Activated naive CD4-positive, alpha-beta T cell treated with anti-CD3 and anti-CD28 coated beads, Interleukin-2, amount 50 U/mL, for 72 hours (primary cell): ENCODE data around the gene GALNT18. TPM values are rescaled to one million over a fixed set of nuclear protein-coding genes. Genes with fewer than 3 reads are reported as not detected.
"Not testable (repeated sequence)": the region's sequence is repeated elsewhere in the genome, so short reads cannot be mapped to it uniquely, and the experiment has no call there.

Experiments
- ATAC-seq, 2 donors: fragments of 150-1000 bp; cut with Tn5 transposase; 2 replicates each; pipeline ENCODE4 v1.10.0; 2021; ENCODE audit warnings: mild to moderate bottlenecking in 2 of 2, moderate library complexity in 2 of 2
- DNase-seq, 2 donors: peaks; one replicate each; pipeline ENCODE4 v3.0.0; 2021 to 2022; ENCODE audit warnings: low spot score in 2 of 2
- H3K27ac Mint-ChIP-seq, 2 donors: one replicate each; pipeline ENCODE4 v1.8.0; 2022; ENCODE audit warnings: mild to moderate bottlenecking in 2 of 2, mixed read lengths in 2 of 2
- H3K36me3 Mint-ChIP-seq, 2 donors: one replicate each; pipeline ENCODE4 v1.8.0; 2022; ENCODE audit warnings: mixed read lengths in 2 of 2
- H3K9me3 Mint-ChIP-seq, 2 donors: one replicate each; pipeline ENCODE4 v1.8.0; 2022; ENCODE audit warnings: mixed read lengths in 2 of 2
- total RNA-seq, 2 donors: library from RNA; stranded (reverse); gene quantifications; one replicate each; pipeline ENCODE4 v1.2.3, GENCODE V29; 2022

Gene GALNT18
- total RNA-seq, 2 donors from 2014 or later: 2.0 to 19.2 TPM

DNA sequence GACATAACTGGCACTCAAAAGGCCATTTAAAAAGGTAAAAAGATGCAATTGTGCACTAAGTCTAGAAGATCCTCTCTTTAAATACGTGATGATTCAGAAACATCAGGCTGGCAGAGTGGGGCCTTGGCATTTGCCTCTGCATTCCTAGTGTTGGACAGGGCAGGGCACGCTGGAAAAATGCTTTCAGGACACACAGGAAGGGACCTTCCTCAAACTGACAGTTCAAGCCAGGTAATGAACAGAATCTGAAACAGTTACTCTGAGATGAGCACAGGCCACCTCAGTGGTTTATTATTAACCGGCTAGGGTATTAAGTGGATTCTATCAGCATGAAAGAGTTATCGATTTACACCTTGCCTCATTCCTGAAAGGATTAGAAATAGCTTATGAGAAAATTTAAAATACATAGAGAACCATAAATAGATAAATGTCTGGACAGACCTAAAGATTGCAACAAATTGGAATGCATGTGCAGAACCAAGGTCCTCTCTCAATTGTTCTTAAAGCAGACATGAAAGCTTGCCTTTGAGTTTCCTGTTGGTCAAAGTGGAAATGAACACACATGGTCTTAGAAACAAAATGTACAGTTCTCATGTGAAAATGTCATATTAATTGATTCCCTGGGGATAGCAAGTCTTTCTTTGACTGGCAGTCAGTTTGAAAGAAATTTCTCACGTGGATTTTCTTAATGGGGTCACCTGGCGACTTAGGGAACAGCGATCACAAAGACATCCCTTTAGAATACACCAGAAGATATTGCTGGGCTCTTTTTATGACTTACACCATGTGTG is 247.3 kb downstream of the GALNT18 start:
- no peak for ATAC-seq
- H3K27ac Mint-ChIP-seq: no peak overlapping the region
- no peak for DNase-seq
- H3K9me3 Mint-ChIP-seq: no peaks in the 10 kb centered on the region
- peaks cover under 1 to 7% of the 10 kb centered on the region in 2 donors for H3K36me3 Mint-ChIP-seq

DNA sequence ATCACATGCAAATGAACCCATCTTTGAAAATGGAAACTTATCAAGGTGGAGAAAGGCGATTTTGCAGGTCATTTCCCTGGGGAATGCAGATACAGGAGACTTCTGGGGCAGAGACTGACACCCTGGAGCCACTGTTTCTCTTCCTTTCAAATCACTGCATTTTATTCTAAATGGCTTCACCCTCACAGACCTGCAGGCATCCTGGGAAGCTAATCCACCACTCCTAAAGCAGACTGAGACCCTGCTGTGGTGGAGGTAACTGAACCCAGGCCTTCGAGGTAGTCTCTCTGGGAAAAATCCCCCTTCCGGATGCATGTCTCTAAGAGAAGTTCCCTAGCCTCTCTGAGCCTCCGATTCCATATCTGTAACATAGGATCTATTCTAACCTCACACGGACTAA is 247.9 kb downstream of the GALNT18 start:
- ATAC-seq (no peak), DNase-seq (no peak)
- Mint-ChIP-seq H3K36me3 (peaks cover 6 to 7% of the 10 kb centered on the region in 2 donors), H3K27ac (no peak overlapping the region), H3K9me3 (peaks cover 0 to 3% of the 10 kb centered on the region in 2 donors)

DNA sequence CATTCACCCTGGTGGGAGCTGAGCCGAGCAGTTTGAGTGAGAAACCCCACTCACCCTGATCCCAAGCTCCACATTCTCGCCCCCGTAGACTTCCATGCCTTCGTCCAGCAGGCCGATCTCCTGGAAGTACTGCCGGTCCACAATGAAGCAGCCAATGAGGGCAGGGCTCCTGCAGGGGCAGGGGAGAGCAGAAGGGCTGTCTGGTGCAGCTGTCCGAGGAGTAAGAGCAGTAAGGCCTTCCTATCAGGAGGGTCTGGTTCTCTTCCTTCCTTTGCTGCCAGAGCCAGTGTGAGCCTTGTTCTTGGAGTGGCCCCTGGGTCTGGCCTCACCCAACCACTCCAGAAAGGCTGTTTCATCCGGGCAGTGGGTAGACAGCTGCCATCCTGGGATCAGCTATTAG is 249.3 kb downstream of the GALNT18 start:
- H3K36me3 Mint-ChIP-seq: peaks cover 7% of the 10 kb centered on the region in 2 donors
- DNase-seq: no peak
- no peak for ATAC-seq
- H3K27ac Mint-ChIP-seq: no peak overlapping the region
- peaks cover 3 to 5% of the 10 kb centered on the region in 2 donors for H3K9me3 Mint-ChIP-seq

DNA sequence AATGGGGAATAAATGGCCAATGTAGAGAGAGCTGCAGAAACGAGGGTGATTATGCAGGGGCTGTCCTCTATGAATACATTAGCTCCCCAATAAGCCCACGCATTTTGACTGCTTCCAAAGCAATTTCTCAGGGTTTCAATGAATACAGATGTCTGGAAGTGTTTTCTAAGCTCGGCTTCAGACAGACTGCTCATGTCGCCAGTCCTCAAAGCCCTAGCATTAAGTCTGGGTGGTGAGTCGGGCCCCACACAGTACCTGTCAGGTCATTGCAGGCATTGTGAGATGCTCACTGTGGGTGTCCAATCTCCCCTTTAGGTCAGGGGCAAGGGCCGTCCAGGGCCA is 250.9 kb downstream of the GALNT18 start:
- peaks cover 3 to 5% of the 10 kb centered on the region in 2 donors for H3K9me3 Mint-ChIP-seq
- peaks cover 7% of the 10 kb centered on the region in 2 donors for H3K36me3 Mint-ChIP-seq
- no peak for DNase-seq
- H3K27ac Mint-ChIP-seq: no peak overlapping the region
- ATAC-seq: no peak

DNA sequence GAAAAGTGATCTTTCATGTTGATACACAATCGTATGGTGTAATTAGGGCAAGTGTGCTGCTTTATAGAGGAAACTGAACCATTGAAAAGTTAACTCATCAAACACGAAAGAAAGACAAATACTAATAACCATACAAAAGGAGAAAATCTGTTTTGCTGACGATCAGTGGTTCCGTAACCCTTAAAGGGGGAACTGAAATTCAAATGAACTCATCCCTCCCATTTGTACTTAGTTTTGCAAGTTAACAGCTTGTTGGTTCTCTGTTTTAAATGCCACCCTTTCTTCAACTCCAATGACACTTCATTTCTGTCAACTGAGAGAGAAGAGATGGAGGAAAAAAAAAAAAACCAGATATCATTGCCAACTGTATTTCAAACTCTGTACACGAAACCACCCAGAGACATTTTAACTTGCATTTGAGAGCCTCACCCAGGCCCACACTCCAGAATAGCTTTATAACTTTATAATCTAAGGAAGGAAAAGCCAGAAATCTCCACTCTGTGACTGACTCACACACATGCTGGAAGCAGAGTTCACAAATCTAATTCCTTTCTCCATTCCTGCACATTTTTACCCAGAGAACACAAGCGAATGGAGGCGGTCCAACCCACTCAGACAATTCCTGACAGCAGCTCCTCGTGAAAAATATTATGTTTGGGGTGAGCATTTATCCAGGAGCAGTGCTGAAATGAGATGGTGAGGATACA is 251.4 kb downstream of the GALNT18 start:
- peaks cover 7% of the 10 kb centered on the region in 2 donors for H3K36me3 Mint-ChIP-seq
- DNase-seq (no peak), ATAC-seq (no peak)
- H3K27ac Mint-ChIP-seq: no peak overlapping the region
- peaks cover 3 to 5% of the 10 kb centered on the region in 2 donors for H3K9me3 Mint-ChIP-seq

DNA sequence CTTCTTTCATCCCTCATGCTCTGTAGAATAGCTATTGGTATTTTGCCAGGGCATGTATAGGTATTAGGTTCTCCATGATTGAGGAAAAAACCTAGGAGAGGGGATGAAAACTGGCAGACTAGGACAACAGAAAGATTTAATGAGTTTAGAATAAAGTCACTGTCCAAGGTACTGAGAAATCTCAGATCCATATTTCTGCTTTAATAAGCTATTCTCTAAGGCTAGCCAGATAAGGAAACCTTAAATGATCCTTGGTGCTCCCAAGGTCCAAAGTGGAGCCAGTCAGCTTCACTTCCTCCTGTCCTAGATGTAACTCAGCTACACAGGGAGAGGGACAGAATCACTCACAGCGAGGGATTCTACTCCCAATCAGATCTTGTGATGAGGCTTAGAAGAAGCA is 255.0 kb downstream of the GALNT18 start:
- DNase-seq (no peak), ATAC-seq (no peak)
- Mint-ChIP-seq H3K27ac (no peak overlapping the region), H3K36me3 (peaks cover 7% of the 10 kb centered on the region in 2 donors), H3K9me3 (peaks cover 3 to 5% of the 10 kb centered on the region in 2 donors)

DNA sequence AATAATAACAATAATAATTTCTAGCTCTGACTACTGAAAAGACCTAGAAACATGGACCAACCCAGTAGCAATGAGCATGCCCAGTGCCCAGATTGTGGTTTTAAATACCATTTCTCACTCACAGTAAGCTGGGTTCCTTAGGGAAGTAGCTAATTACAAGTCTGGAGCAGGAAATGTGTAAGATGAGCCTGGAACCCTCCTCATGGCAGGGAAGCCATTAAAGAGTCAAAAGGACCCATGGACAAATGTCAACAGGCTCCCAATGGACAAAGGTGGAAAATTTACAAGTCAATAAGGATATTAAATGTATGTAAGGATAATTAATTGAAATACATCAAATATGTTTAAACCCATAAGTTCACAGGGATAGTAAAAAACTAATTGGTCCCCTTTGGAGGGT is 258.1 kb downstream of the GALNT18 start:
- Mint-ChIP-seq H3K36me3 (no peaks in the 10 kb centered on the region), H3K27ac (no peak overlapping the region), H3K9me3 (peaks cover 0 to 2% of the 10 kb centered on the region in 2 donors)
- ATAC-seq (no peak), DNase-seq (no peak)

DNA sequence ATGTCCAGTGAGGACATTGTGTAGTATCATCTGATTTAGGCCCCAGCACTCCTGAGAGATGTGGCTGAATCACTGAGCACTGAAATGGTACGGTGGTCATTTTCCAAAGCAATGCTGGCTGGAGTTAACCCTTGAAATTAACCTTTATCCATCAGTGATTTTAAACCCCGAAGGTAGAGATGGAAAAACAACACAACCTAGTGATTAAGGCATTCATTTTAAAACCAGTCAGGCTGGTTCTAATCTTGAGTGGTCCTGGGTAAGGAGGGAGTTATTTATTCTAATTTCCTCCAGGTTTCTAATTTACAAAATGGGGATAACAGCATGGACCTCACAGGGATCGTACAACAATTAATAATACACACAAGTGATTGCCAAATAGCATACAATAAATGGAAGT is 262.2 kb downstream of the GALNT18 start:
- DNase-seq (no peak), ATAC-seq (no peak)
- Mint-ChIP-seq H3K9me3 (peaks cover 0 to 3% of the 10 kb centered on the region in 2 donors), H3K36me3 (no peaks in the 10 kb centered on the region), H3K27ac (no peak overlapping the region)

DNA sequence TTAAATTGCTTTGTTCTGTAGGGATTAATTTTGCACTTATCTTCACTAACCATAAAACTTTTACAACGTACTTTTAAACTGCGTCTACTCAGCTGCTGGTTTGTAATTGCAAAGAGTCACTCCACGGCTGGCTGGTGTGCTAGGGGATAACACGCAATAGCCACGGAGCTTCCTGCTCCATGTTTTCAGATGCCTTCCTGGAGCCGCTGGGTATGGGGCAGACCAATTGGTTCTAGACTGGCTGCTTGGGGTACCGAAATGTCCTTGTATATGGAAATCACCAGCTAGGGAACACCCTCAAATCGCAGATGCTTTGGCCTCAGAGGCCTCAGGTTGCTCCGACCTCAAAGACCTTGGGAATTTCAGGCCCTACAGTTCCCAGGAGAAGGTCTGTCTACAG is 265.0 kb downstream of the GALNT18 start:
- Mint-ChIP-seq H3K9me3 (peaks cover 0 to 3% of the 10 kb centered on the region in 2 donors), H3K36me3 (no peaks in the 10 kb centered on the region), H3K27ac (no peak overlapping the region)
- DNase-seq (no peak), ATAC-seq (no peak)

DNA sequence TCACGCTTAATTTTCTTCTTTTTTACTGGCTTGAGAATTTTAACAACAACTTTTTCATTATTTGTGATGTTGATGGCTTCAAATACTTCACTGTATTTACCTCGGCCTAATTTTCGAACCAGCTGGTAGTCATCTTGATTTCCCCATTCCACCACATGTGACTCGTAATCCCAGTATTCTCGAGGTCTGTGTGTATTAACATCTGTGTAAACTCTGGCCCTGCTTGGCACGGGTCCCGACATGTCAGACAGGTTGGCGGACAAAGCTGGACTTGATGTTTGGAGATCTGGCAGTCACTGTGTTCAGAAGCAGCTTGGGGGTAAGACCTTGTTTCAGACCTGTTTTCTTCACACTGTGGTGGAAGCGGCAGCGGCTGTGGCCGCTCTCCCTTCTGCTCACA is 268.9 kb downstream of the GALNT18 start, which contains the start of gene CSNK2A3:
Gene CSNK2A3, minus strand, starts transcription at position 373 of the 400 bp plus-strand sequence. Its CDS starts 131 bp downstream, at position 242.
- H3K27ac Mint-ChIP-seq, H3K9me3 Mint-ChIP-seq: not testable (repeated sequence)

DNA sequence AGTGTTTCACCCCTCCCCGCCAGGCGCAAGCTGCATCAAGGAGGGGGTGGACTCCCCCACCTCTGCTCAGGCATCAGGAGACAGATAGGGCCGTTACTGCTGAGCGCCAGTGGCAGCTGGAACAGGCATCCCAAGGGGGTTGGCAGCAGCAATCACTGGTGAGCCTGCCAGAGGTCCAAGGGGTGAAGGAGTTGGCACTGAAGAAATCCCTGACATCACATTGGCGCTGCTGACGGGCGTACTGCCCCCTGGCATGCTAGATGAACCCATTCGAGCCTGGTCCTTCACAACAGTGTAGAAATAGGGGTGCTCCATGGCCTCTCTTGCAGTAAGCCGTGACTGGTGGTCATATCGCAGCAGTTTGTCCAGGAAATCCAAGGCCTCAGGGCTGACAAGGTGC is 270.0 kb downstream of the GALNT18 start:
- not testable (repeated sequence) for DNase-seq, ATAC-seq, H3K36me3 Mint-ChIP-seq, H3K9me3 Mint-ChIP-seq, H3K27ac Mint-ChIP-seq

More for the DNA sequence above, 268.9 kb downstream of the GALNT18 start, which contains the start of gene CSNK2A3:
- not testable (repeated sequence) for DNase-seq, ATAC-seq, H3K36me3 Mint-ChIP-seq

DNA sequence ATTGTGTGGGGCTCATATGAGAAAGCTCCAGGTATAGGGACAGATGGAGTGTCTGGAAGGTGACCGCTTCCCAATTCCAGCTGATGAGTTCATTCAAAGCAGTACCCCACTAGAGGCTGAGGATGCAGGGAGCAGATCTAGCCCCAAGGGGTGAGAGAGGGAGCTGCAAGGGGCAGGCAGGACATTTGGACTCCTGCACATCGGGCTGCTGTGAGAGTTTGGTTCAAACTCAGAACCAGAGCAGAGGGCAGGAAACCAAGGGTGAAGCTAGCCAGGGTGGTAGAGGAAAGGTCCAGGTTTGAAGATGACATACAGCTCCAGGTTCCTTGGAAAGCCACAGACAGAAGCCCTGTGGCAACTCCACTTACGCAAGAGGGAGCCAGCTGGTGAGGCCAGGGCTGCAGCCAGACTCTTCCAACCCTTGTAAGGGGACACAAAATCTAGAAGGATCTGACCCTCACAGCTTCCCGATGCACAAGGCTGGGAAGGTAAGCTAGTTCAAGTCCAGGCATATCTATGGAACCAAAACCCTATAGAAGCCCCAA is 270.7 kb downstream of the GALNT18 start:
- no peak for ATAC-seq

DNA sequence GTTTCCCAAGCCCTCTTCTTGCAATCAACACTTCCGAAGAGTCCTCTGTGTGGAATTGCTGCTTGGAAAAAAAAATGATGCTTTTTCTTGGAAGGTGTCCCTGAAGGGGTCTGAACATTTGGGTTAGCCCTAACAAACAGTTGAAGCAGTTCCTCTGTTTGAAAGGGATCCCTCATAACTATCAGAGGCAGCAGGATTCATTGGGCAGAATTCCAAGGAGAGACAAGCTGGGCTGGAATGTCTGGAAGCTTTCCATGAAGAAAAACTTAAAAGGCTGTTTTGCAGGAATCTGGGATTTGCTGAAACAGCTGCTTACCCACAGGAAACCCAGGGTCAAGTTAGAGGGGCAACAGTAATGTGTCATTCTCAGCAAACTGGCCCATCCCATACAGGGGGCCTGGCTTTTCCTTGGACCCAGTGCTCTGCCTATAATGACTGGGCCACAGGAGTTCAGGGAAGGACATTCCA is 271.9 kb downstream of the GALNT18 start:
- H3K36me3 Mint-ChIP-seq: no peaks in the 10 kb centered on the region

More for the DNA sequence above, 270.7 kb downstream of the GALNT18 start:
- DNase-seq: no peak
- H3K27ac Mint-ChIP-seq: peak overlapping the region in 1 of 2 donors; percentile 58
- no peaks in the 10 kb centered on the region for H3K9me3 Mint-ChIP-seq
- no peaks in the 10 kb centered on the region for H3K36me3 Mint-ChIP-seq

DNA sequence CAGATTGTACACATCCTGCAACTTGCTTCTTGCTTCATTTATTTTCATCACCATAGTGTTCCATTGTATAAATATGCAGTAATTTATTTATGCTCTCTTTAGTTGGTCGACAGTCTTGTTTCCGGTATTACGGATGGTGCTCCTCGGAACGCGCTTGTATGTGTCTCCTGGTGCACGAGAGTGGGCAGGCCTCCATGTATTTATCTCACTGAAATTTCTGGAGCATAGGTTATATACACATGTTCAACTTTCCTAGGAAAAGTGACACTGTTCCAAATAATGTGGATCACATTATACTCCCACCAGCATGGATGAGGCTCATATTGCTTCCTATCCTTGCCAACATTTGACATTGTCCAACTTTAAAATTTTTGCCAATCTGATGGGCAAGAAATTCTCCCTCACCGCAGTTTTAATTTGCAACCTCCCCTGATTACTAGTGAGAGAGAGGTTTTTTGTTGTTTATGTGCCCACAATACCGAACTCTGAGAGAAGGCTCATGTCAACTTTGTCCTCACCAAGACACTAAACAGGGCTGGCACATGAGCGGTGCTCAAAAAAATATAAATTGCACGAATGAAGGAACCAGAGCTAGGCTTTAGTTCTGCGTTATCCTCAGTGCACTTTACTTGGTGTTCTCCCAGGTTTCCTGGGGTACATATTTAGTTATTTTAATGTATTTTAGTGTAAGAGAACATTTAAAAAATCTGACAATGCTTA is 272.5 kb downstream of the GALNT18 start:
- Mint-ChIP-seq H3K9me3 (no peaks in the 10 kb centered on the region), H3K27ac (no peak overlapping the region)
- no peak for ATAC-seq

More for the DNA sequence above, 271.9 kb downstream of the GALNT18 start:
- H3K9me3 Mint-ChIP-seq: no peaks in the 10 kb centered on the region
- ATAC-seq (no peak), DNase-seq (no peak)
- no peak overlapping the region for H3K27ac Mint-ChIP-seq

DNA sequence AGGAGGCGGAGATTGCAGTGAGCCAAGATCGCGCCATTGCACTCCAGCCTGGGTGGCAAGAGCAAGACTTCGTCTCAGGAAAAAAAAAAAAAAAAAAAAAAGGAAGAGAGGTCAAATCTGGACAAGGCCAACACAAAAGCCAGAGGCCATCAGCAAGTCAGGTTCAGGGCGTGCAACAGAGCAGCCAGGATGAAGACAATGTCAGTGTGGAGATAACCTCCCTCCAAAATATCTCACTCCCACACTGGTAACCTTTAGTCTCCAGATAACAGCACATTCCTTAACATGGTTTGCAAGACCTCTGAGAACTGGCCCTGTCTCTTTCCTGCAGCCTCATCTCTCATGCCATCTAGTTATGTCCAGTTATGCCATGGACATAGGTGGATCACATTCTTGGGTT is 273.5 kb downstream of the GALNT18 start:
- H3K9me3 Mint-ChIP-seq: no peaks in the 10 kb centered on the region
- no peaks in the 10 kb centered on the region for H3K36me3 Mint-ChIP-seq
- no peak for DNase-seq
- ATAC-seq: no peak
- no peak overlapping the region for H3K27ac Mint-ChIP-seq

More for the DNA sequence above, 272.5 kb downstream of the GALNT18 start:
- no peaks in the 10 kb centered on the region for H3K36me3 Mint-ChIP-seq
- no peak for DNase-seq

DNA sequence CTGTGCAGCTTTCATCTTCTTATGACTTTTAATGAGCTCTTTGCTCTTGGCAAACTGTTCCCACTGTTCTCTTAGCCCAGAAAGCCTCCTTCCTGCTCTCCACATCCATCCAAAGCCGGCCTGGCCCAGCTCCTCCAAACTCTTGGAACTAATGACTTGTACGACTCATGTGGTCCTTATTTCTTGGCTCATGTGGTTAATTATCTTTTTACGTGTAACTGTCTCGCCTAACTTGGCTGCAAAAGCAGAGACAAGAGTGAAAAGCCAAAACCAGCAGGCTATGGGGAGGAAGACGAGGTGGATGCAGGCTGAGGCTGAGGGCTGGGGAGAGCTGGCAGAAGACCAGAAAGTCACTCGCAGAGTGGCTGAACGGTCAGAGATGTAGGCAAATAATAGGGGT is 274.2 kb downstream of the GALNT18 start:
- DNase-seq: no peak
- no peak for ATAC-seq
- Mint-ChIP-seq H3K27ac (no peak overlapping the region), H3K9me3 (no peaks in the 10 kb centered on the region), H3K36me3 (no peaks in the 10 kb centered on the region)

DNA sequence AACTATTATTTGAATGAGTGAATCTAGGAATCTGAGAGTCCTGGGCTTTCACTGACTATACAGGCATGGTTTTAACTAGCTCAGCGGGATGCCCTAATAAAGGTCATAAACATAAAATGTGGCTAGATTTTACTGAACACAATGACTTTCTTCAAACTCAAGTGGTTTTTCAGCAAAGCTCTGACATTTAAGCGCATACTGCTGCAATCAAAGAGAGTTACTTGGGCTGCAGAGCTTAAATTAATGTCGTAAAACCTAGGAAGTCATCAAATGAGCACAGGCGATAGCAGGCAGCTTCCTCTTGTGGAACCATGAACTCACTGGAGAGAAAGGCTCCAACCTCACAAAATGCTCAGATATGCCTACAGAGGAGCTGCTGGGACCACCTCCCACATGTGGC is 275.5 kb downstream of the GALNT18 start:
- DNase-seq (no peak), ATAC-seq (no peak)
- Mint-ChIP-seq H3K9me3 (no peaks in the 10 kb centered on the region), H3K36me3 (no peaks in the 10 kb centered on the region), H3K27ac (no peak overlapping the region)
